ENCODE results near the gene RBFOX2.

DNA sequence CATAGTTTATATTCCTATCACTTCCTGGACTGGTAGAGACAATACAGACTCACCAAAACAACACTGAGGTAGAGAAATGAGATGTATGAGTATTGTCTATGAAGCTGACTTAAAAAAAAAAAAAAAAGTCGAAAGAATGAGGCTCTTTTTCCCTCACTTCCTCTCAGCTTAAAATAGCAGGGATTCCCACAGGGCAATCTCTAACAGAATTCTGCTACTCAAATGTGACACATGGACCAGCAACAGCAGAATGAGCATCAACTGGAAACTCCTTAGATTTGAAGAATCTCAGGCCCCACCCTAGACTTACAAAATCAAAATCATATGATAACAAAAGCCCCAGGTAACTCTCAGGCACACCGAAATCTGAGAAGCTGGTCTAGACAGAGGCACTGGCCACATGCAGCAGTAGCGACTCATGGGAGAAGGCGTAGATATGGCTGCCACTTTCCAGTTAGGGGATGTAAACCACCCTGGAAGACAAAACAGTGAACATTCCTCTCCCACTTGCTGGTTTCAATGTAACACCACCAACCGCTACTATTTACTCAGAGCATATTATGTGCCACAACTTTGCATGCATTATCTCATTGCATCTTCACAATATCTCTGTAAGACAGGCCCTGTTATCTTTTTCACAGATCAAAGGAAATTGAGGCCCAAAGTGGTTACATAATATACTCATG, 128.0 kb downstream of the RBFOX2 start:
- TF ChIP-seq, protein P1, sequence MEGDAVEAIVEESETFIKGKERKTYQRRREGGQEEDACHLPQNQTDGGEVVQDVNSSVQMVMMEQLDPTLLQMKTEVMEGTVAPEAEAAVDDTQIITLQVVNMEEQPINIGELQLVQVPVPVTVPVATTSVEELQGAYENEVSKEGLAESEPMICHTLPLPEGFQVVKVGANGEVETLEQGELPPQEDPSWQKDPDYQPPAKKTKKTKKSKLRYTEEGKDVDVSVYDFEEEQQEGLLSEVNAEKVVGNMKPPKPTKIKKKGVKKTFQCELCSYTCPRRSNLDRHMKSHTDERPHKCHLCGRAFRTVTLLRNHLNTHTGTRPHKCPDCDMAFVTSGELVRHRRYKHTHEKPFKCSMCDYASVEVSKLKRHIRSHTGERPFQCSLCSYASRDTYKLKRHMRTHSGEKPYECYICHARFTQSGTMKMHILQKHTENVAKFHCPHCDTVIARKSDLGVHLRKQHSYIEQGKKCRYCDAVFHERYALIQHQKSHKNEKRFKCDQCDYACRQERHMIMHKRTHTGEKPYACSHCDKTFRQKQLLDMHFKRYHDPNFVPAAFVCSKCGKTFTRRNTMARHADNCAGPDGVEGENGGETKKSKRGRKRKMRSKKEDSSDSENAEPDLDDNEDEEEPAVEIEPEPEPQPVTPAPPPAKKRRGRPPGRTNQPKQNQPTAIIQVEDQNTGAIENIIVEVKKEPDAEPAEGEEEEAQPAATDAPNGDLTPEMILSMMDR (IDR thresholded peaks at IDR 0.05): no peak
- TF ChIP-seq POLR2A (IDR thresholded peaks at IDR 0.05): no peak

Measured in breast epithelium (tissue), 3 donors.